Measurements from ENCODE around the gene INTS4. TPM values are rescaled to one million over a fixed set of nuclear protein-coding genes. Genes with fewer than 3 reads are reported as not detected.
"Not testable (repeated sequence)": the region's sequence is repeated elsewhere in the genome, so short reads cannot be mapped to it uniquely, and the experiment has no call there.

Gene INTS4
- total RNA-seq, 2 donors from 2014 or later, result 50.4 to 52.3 TPM

- Mint-ChIP-seq H3K36me3 (ENCODE audit: insufficient read depth in 2 of 2) (peaks cover 1% of the 10 kb centered on the region in 2 donors), H3K9me3 (no peaks in the 10 kb centered on the region), H3K4me1 (ENCODE audit: low read depth) (no peaks in the 10 kb centered on the region), H3K27me3 (ENCODE audit: low read depth) (no peaks in the 10 kb centered on the region), H3K27ac (no peak overlapping the region), H3K4me3 (no peak overlapping the region)
- no peak for DNase-seq
- no peak for ATAC-seq (replicated peaks in 1 of 2)
These were observed 27.3 kb downstream of the INTS4 start for GRCh38 chr11:77967121-77967520.

- peaks cover 0 to 1% of the 10 kb centered on the region in 2 donors for H3K36me3 Mint-ChIP-seq (ENCODE audit: insufficient read depth in 2 of 2)
- no peaks in the 10 kb centered on the region for H3K27me3 Mint-ChIP-seq (ENCODE audit: low read depth)
- H3K9me3 Mint-ChIP-seq, result no peaks in the 10 kb centered on the region
- no peak overlapping the region for H3K27ac Mint-ChIP-seq
- no peaks in the 10 kb centered on the region for H3K4me1 Mint-ChIP-seq (ENCODE audit: low read depth)
- DNase-seq (no peak), ATAC-seq (replicated peaks in 1 of 2) (no peak)
- no peak overlapping the region for H3K4me3 Mint-ChIP-seq
These were observed 28.1 kb downstream of the INTS4 start for GRCh38 chr11:77966338-77966737.

- H3K36me3 Mint-ChIP-seq (ENCODE audit: insufficient read depth in 2 of 2), result peaks cover 4 to 13% of the 10 kb centered on the region in 2 donors
These were observed 35.0 kb downstream of the INTS4 start for GRCh38 chr11:77959434-77959833.

GRCh38 chr11:77958583-77959177 lies 35.8 kb downstream of the INTS4 start:
- H3K27ac Mint-ChIP-seq; ATAC-seq (replicated peaks in 1 of 2); H3K27me3 Mint-ChIP-seq (ENCODE audit: low read depth); DNase-seq; H3K4me1 Mint-ChIP-seq (ENCODE audit: low read depth); H3K4me3 Mint-ChIP-seq; H3K9me3 Mint-ChIP-seq: not testable (repeated sequence)
- H3K36me3 Mint-ChIP-seq (ENCODE audit: insufficient read depth in 2 of 2), result peaks cover 4 to 13% of the 10 kb centered on the region in 2 donors

More at GRCh38 chr11:77959434-77959833, 35.0 kb downstream of the INTS4 start:
- Mint-ChIP-seq H3K4me1 (ENCODE audit: low read depth) (no peaks in the 10 kb centered on the region), H3K27me3 (ENCODE audit: low read depth) (no peaks in the 10 kb centered on the region), H3K9me3 (no peaks in the 10 kb centered on the region), H3K4me3 (no peak overlapping the region), H3K27ac (no peak overlapping the region)
- ATAC-seq (replicated peaks in 1 of 2) (no peak), DNase-seq (no peak)

- H3K36me3 Mint-ChIP-seq (ENCODE audit: insufficient read depth in 2 of 2); H3K9me3 Mint-ChIP-seq; H3K27ac Mint-ChIP-seq; H3K27me3 Mint-ChIP-seq (ENCODE audit: low read depth); ATAC-seq (replicated peaks in 1 of 2); H3K4me3 Mint-ChIP-seq; H3K4me1 Mint-ChIP-seq (ENCODE audit: low read depth); DNase-seq: not testable (repeated sequence)
These were observed 51.2 kb downstream of the INTS4 start for GRCh38 chr11:77943296-77943695.

- not testable (repeated sequence) for H3K9me3 Mint-ChIP-seq; H3K4me1 Mint-ChIP-seq (ENCODE audit: low read depth); H3K27me3 Mint-ChIP-seq (ENCODE audit: low read depth); DNase-seq; H3K27ac Mint-ChIP-seq; H3K36me3 Mint-ChIP-seq (ENCODE audit: insufficient read depth in 2 of 2)
- peak overlapping the region in 1 of 2 donors; percentile 12 for H3K4me3 Mint-ChIP-seq
- ATAC-seq (replicated peaks in 1 of 2), result peak in 1 of 2 donors; percentile 43
These were observed 52.0 kb downstream of the INTS4 start for GRCh38 chr11:77942465-77942864.

- H3K36me3 Mint-ChIP-seq (ENCODE audit: insufficient read depth in 2 of 2), result peaks cover 5 to 23% of the 10 kb centered on the region in 2 donors
These were observed 60.9 kb downstream of the INTS4 start for GRCh38 chr11:77933596-77933995.

GRCh38 chr11:77930334-77931208 lies 63.9 kb downstream of the INTS4 start:
- not testable (repeated sequence) for H3K9me3 Mint-ChIP-seq; H3K27me3 Mint-ChIP-seq (ENCODE audit: low read depth); H3K27ac Mint-ChIP-seq; DNase-seq; H3K4me1 Mint-ChIP-seq (ENCODE audit: low read depth); H3K4me3 Mint-ChIP-seq; ATAC-seq (replicated peaks in 1 of 2)
- H3K36me3 Mint-ChIP-seq (ENCODE audit: insufficient read depth in 2 of 2), result peaks cover 11 to 22% of the 10 kb centered on the region in 2 donors

More at GRCh38 chr11:77933596-77933995, 60.9 kb downstream of the INTS4 start:
- not testable (repeated sequence) for ATAC-seq (replicated peaks in 1 of 2); H3K9me3 Mint-ChIP-seq; H3K27ac Mint-ChIP-seq; H3K4me3 Mint-ChIP-seq; H3K4me1 Mint-ChIP-seq (ENCODE audit: low read depth); H3K27me3 Mint-ChIP-seq (ENCODE audit: low read depth); DNase-seq

- not testable (repeated sequence) for H3K27ac Mint-ChIP-seq; H3K4me3 Mint-ChIP-seq; H3K9me3 Mint-ChIP-seq; ATAC-seq (replicated peaks in 1 of 2); DNase-seq; H3K36me3 Mint-ChIP-seq (ENCODE audit: insufficient read depth in 2 of 2); H3K4me1 Mint-ChIP-seq (ENCODE audit: low read depth); H3K27me3 Mint-ChIP-seq (ENCODE audit: low read depth)
These were observed 76.8 kb downstream of the INTS4 start for GRCh38 chr11:77917713-77918112.

- ATAC-seq (replicated peaks in 1 of 2), result not testable (repeated sequence)
These were observed 80.1 kb downstream of the INTS4 start for GRCh38 chr11:77914307-77914791.

GRCh38 chr11:77913608-77914306 lies 80.7 kb downstream of the INTS4 start:
- H3K27ac Mint-ChIP-seq; H3K27me3 Mint-ChIP-seq (ENCODE audit: low read depth); H3K36me3 Mint-ChIP-seq (ENCODE audit: insufficient read depth in 2 of 2); H3K4me3 Mint-ChIP-seq; H3K4me1 Mint-ChIP-seq (ENCODE audit: low read depth); ATAC-seq (replicated peaks in 1 of 2); H3K9me3 Mint-ChIP-seq; DNase-seq: not testable (repeated sequence)

More at GRCh38 chr11:77914307-77914791, 80.1 kb downstream of the INTS4 start:
- H3K27ac Mint-ChIP-seq; H3K36me3 Mint-ChIP-seq (ENCODE audit: insufficient read depth in 2 of 2); H3K27me3 Mint-ChIP-seq (ENCODE audit: low read depth); H3K4me3 Mint-ChIP-seq; DNase-seq; H3K9me3 Mint-ChIP-seq; H3K4me1 Mint-ChIP-seq (ENCODE audit: low read depth): not testable (repeated sequence)

GRCh38 chr11:77910828-77911227 lies 83.6 kb downstream of the INTS4 start:
- H3K9me3 Mint-ChIP-seq; H3K27ac Mint-ChIP-seq; DNase-seq; ATAC-seq (replicated peaks in 1 of 2); H3K4me1 Mint-ChIP-seq (ENCODE audit: low read depth); H3K27me3 Mint-ChIP-seq (ENCODE audit: low read depth); H3K4me3 Mint-ChIP-seq; H3K36me3 Mint-ChIP-seq (ENCODE audit: insufficient read depth in 2 of 2): not testable (repeated sequence)

GRCh38 chr11:77909277-77909676 lies 85.2 kb downstream of the INTS4 start:
- no peak for ATAC-seq (replicated peaks in 1 of 2)
- H3K9me3 Mint-ChIP-seq, result no peaks in the 10 kb centered on the region
- H3K4me3 Mint-ChIP-seq, result no peak overlapping the region
- DNase-seq, result no peak
- no peaks in the 10 kb centered on the region for H3K4me1 Mint-ChIP-seq (ENCODE audit: low read depth)
- no peaks in the 10 kb centered on the region for H3K27me3 Mint-ChIP-seq (ENCODE audit: low read depth)
- H3K36me3 Mint-ChIP-seq (ENCODE audit: insufficient read depth in 2 of 2), result peaks cover 0 to 7% of the 10 kb centered on the region in 2 donors
- H3K27ac Mint-ChIP-seq, result peak overlapping the region; percentile 33

Data from activated T-cell treated with anti-CD3 and anti-CD28 coated beads, Interleukin-2, amount 50 U/mL, for 72 hours (primary cell).